ENCODE data around the gene ZNF462.

GRCh38 chr9:106897751-106898150 is 34.8 kb downstream of the ZNF462 start:
- TF ChIP-seq POLR2A (IDR thresholded peaks at IDR 0.05; ENCODE audit: low read length) (no peak), GATA1 (IDR thresholded peaks at IDR 0.05; ENCODE audit: low read depth, low read length) (no peak)

Measured in erythroblast (primary cell).